HCT116 (cell line): ENCODE measurements around the gene PTPRO. TPM values are rescaled to one million over a fixed set of nuclear protein-coding genes. Genes with fewer than 3 reads are reported as not detected.
A peak's percentile ranks its signal among the peaks of the same experiment; 100 is the strongest.

ENCODE experiments used
- ATAC-seq: fragments of 200-7000 bp; cut with Tn5 transposase; 2 replicates; pipeline ENCODE4 v1.9.1; 2020; ENCODE audit warnings: mild to moderate bottlenecking, moderate library complexity
- BruUV-seq: library from RNA; stranded (reverse); fragments of 400-500 nt; replicated peaks from 2 replicates; lab custom pipeline; 2021; lab: Mats Ljungman, UMichigan
- CTCF ChIA-PET: fragments of 300-600 bp; sonication (Branson Sonifier 250); formaldehyde crosslinking; loops from one replicate; lab custom pipeline; 2021; ENCODE audit warnings: antibody characterized with exemption; lab: Charles Lee
- POLR2A ChIA-PET: fragments of 300-600, 350-600 bp; sonication (Branson Sonifier 250); formaldehyde crosslinking; loops from one replicate; lab custom pipeline; 2021; ENCODE audit warnings: antibody characterized with exemption; lab: Charles Lee
- RAD21 ChIA-PET, 2 experiments: fragments of 300-600 bp; sonication (Branson Sonifier 250); formaldehyde crosslinking; loops; one replicate each; lab custom pipeline; 2023; ENCODE audit warnings: low total read pairs in 2 of 2; ENCODE audit not compliant: uncharacterized antibody in 2 of 2, unreplicated experiment in 2 of 2, low non-redundant PET in 1 of 2; lab: Charles Lee
- DNase-seq: peaks from one replicate; pipeline ENCODE4 v3.0.0-alpha.2; 2010; ENCODE audit warnings: low read depth, low spot score
- H2AFZ ChIP-seq: fragments of 200-600 bp; shearing (Covaris generic), sonication (generic); 2 replicates; pipeline ENCODE4 v1.6.1; 2017; ENCODE audit warnings: low read depth, mixed run types, mixed read lengths, antibody characterized with exemption, low read length; ENCODE audit not compliant: poor library complexity, severe bottlenecking
- H3K27ac ChIP-seq: 2 replicates; pipeline ENCODE4 v1.5.1; 2012; ENCODE audit warnings: low read depth, low read length
- H3K27me3 ChIP-seq: fragments of 200-600 bp; sonication (generic); 2 replicates; pipeline ENCODE4 v1.6.1; 2016; ENCODE audit warnings: mixed run types, low read length, mixed read lengths; ENCODE audit not compliant: insufficient read depth
- H3K36me3 ChIP-seq, 2 experiments: fragments of 200-500 bp in 1 of 2; fragments of 200-600 bp in 1 of 2; sonication (Bioruptor generic) in 1 of 2; sonication (generic) in 1 of 2; 2 replicates each; pipeline versions ENCODE4 v1.5.1 to v1.6.1; 2014 to 2016; ENCODE audit warnings: low read length in 2 of 2, inconsistent platforms in 1 of 2, mixed read lengths in 1 of 2, mixed run types in 1 of 2; ENCODE audit not compliant: insufficient read depth in 2 of 2, control insufficient read depth in 1 of 2
- H3K4me1 ChIP-seq, 2 experiments: fragments of 200-600 bp in 1 of 2; sonication (generic) in 1 of 2; 2 replicates each; pipeline versions ENCODE4 v1.5.1 to v1.6.1; 2012 to 2017; ENCODE audit warnings: low read length in 2 of 2, inconsistent platforms in 1 of 2, mild to moderate bottlenecking in 1 of 2, mixed read lengths in 1 of 2, mixed run types in 1 of 2, moderate library complexity in 1 of 2; ENCODE audit not compliant: insufficient read depth in 2 of 2, control insufficient read depth in 1 of 2
- H3K4me2 ChIP-seq: fragments of 200-600 bp; sonication (generic); 2 replicates; pipeline ENCODE4 v1.6.1; 2017; ENCODE audit warnings: mixed run types, low read length, mixed read lengths
- H3K4me3 ChIP-seq, 2 experiments: fragments of 200-600 bp in 1 of 2; sonication (generic) in 1 of 2; replicated peaks in 1 of 2; 2 replicates each; pipeline ENCODE4 v1.5.1; 2011 to 2016; ENCODE audit warnings: low read length in 2 of 2, control low read depth in 1 of 2, low read depth in 1 of 2, mild to moderate bottlenecking in 1 of 2, mixed read lengths in 1 of 2, mixed run types in 1 of 2
- H3K79me2 ChIP-seq: fragments of 200-600 bp; sonication (generic); 2 replicates; pipeline ENCODE4 v1.6.1; 2017; ENCODE audit warnings: mild to moderate bottlenecking, mixed run types, low read length, moderate library complexity, mixed read lengths; ENCODE audit not compliant: insufficient read depth
- H3K9ac ChIP-seq: fragments of 200-600 bp; sonication (generic); 2 replicates; pipeline ENCODE4 v1.6.1; 2016; ENCODE audit warnings: low read length, mixed read lengths
- H3K9me2 ChIP-seq: fragments of 200-600 bp; sonication (generic), shearing (Covaris generic); 2 replicates; pipeline ENCODE4 v1.6.1; 2017; ENCODE audit warnings: mixed run types, mild to moderate bottlenecking, moderate library complexity; ENCODE audit not compliant: insufficient read depth
- H3K9me3 ChIP-seq, 2 experiments: fragments of 200-500 bp in 1 of 2; fragments of 200-600 bp in 1 of 2; sonication (Bioruptor generic) in 1 of 2; sonication (generic) in 1 of 2; 2 replicates each; pipeline ENCODE4 v1.6.1; 2014 to 2017; ENCODE audit warnings: low read length in 2 of 2, mixed read lengths in 2 of 2, inconsistent platforms in 1 of 2, low read depth in 1 of 2, mild to moderate bottlenecking in 1 of 2, mixed run types in 1 of 2, moderate library complexity in 1 of 2; ENCODE audit not compliant: control insufficient read depth in 1 of 2, insufficient read depth in 1 of 2
- H4K20me1 ChIP-seq: fragments of 200-600 bp; sonication (generic), shearing (Covaris generic); 2 replicates; pipeline ENCODE4 v1.6.1; 2017; ENCODE audit warnings: mixed run types, mild to moderate bottlenecking, moderate library complexity; ENCODE audit not compliant: insufficient read depth
- CBX3 ChIP-seq: IDR thresholded peaks from 2 replicates; pipeline ENCODE4 v1.6.1; 2012; ENCODE audit warnings: low read depth
- ELF1 ChIP-seq: IDR thresholded peaks from 2 replicates; pipeline ENCODE4 v1.6.1; 2012; ENCODE audit warnings: low read depth, borderline replicate concordance
- EZH2 ChIP-seq: fragments of 200-600 bp; sonication (generic); IDR thresholded peaks from 2 replicates; pipeline ENCODE4 v1.6.1; 2017; ENCODE audit warnings: antibody characterized with exemption, mixed run types
- EZH2phosphoT487 ChIP-seq: fragments of 200-600 bp; IDR thresholded peaks from 2 replicates; pipeline ENCODE4 v1.6.1; 2018; ENCODE audit warnings: antibody characterized with exemption, borderline replicate concordance
- FOSL1 ChIP-seq: IDR thresholded peaks from 2 replicates; pipeline ENCODE4 v1.6.1; 2012; ENCODE audit warnings: low read depth
- POLR2AphosphoS5 ChIP-seq: IDR thresholded peaks from 2 replicates; pipeline ENCODE4 v1.6.1; 2011; ENCODE audit warnings: mild to moderate bottlenecking, low read depth, low read length, moderate library complexity
- RAD21 ChIP-seq: IDR thresholded peaks from 2 replicates; pipeline ENCODE4 v1.6.1; 2012; ENCODE audit warnings: low read depth, mild to moderate bottlenecking
- SP1 ChIP-seq: IDR thresholded peaks from 2 replicates; pipeline ENCODE4 v1.6.1; 2012; ENCODE audit warnings: low read depth
- TCF7L2 ChIP-seq: IDR thresholded peaks from 2 replicates; pipeline ENCODE4 v1.7.0; 2011; ENCODE audit warnings: borderline replicate concordance, inconsistent platforms; ENCODE audit not compliant: insufficient read depth, insufficient read length; ENCODE audit errors: extremely low read depth
- YY1 ChIP-seq: IDR thresholded peaks from 2 replicates; pipeline ENCODE4 v1.6.1; 2011; ENCODE audit warnings: low read length, low read depth, moderate library complexity, mild to moderate bottlenecking; ENCODE audit not compliant: insufficient replicate concordance; ENCODE audit errors: extremely low read depth
- ZFX ChIP-seq: fragments of 450-650 bp; IDR thresholded peaks from 2 replicates; pipeline ENCODE4 v1.6.1; 2017
- ZNF274 ChIP-seq: fragments of 200-500 bp; sonication (Bioruptor generic); IDR thresholded peaks from 2 replicates; pipeline ENCODE4 v1.6.1; 2014; ENCODE audit warnings: mild to moderate bottlenecking, low read depth, low read length, inconsistent platforms
- intact Hi-C: fragments of 100-400 bp; cut with micrococcal nuclease; formaldehyde crosslinking; loops from 2 replicates; pipeline ENCODE4 v1.10.0; 2022
- total RNA-seq: library from RNA; stranded (reverse); gene quantifications from one replicate; pipeline ENCODE4 v1.2.1, GENCODE V29; 2021; ENCODE audit not compliant: unreplicated experiment
- TF ChIP-seq, protein P1 (sequence below): IDR thresholded peaks from 2 replicates; pipeline ENCODE4 v1.6.1; 2012
- TF ChIP-seq, protein P2 (sequence below): IDR thresholded peaks from 2 replicates; pipeline ENCODE4 v1.6.1; 2011; ENCODE audit warnings: mild to moderate bottlenecking, low read length, moderate library complexity; ENCODE audit not compliant: insufficient replicate concordance; ENCODE audit errors: extremely low read depth
- TF ChIP-seq, protein P3 (sequence below), 3 experiments: fragments of 200-600 bp in 1 of 3; sonication (generic) in 1 of 3; IDR thresholded peaks in 2 of 3; conservative IDR thresholded peaks in 1 of 3; 2 replicates each; pipeline ENCODE4 v1.5.1; 2012 to 2017; ENCODE audit warnings: low read depth in 2 of 3, low read length in 2 of 3, antibody characterized with exemption in 1 of 3, borderline replicate concordance in 1 of 3, control low read depth in 1 of 3, mild to moderate bottlenecking in 1 of 3, mixed read lengths in 1 of 3, mixed run types in 1 of 3, moderate library complexity in 1 of 3; ENCODE audit not compliant: insufficient read depth in 1 of 3

The PTPRO gene
- total RNA-seq, 1 experiment from 2014 or later = not detected

DNA sequence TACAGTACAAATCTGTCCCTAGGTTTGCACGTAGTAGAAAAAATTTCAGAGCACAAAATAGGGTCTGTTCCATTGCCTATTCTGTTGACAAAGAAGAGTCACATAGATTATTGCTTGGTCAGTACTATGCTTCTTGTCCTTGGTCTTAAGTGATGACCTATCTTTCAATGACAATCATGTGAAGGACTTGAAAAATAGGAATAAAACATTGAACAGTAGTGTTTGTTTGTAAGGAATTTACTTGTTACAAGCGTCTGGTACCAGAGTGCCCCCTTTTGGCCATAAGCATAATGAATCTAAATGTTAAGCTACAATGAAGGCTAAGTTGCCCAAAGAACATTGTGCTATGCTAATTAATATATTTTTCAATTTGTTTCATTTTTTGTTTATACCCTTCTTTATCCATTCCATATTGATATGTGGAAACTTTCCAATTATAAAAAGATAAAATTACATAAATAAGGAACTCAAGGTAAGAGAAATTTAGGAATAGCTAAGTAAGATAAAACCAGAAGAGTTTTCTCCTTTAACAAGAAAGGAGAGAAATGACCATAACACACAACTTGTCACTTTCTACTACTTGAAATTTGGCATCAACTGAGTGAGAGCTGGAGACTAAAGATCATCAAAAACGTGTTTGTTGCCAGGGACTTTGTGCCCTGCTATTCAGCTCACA lies 262.2 kb downstream of the PTPRO start:
- TF ChIP-seq EZH2phosphoT487 (no peak), FOSL1 (no peak), EZH2 (no peak), YY1 (no peak), ZFX (no peak), POLR2AphosphoS5 (no peak), TCF7L2 (no peak), RAD21 (peak; percentile 67), ELF1 (no peak), SP1 (no peak), CBX3 (no peak), ZNF274 (no peak)
- TF ChIP-seq, protein P1, sequence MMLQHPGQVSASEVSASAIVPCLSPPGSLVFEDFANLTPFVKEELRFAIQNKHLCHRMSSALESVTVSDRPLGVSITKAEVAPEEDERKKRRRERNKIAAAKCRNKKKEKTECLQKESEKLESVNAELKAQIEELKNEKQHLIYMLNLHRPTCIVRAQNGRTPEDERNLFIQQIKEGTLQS = no peak
- TF ChIP-seq, protein P2, sequence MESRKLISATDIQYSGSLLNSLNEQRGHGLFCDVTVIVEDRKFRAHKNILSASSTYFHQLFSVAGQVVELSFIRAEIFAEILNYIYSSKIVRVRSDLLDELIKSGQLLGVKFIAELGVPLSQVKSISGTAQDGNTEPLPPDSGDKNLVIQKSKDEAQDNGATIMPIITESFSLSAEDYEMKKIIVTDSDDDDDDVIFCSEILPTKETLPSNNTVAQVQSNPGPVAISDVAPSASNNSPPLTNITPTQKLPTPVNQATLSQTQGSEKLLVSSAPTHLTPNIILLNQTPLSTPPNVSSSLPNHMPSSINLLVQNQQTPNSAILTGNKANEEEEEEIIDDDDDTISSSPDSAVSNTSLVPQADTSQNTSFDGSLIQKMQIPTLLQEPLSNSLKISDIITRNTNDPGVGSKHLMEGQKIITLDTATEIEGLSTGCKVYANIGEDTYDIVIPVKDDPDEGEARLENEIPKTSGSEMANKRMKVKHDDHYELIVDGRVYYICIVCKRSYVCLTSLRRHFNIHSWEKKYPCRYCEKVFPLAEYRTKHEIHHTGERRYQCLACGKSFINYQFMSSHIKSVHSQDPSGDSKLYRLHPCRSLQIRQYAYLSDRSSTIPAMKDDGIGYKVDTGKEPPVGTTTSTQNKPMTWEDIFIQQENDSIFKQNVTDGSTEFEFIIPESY = no peak
- TF ChIP-seq, protein P3, sequence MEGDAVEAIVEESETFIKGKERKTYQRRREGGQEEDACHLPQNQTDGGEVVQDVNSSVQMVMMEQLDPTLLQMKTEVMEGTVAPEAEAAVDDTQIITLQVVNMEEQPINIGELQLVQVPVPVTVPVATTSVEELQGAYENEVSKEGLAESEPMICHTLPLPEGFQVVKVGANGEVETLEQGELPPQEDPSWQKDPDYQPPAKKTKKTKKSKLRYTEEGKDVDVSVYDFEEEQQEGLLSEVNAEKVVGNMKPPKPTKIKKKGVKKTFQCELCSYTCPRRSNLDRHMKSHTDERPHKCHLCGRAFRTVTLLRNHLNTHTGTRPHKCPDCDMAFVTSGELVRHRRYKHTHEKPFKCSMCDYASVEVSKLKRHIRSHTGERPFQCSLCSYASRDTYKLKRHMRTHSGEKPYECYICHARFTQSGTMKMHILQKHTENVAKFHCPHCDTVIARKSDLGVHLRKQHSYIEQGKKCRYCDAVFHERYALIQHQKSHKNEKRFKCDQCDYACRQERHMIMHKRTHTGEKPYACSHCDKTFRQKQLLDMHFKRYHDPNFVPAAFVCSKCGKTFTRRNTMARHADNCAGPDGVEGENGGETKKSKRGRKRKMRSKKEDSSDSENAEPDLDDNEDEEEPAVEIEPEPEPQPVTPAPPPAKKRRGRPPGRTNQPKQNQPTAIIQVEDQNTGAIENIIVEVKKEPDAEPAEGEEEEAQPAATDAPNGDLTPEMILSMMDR (IDR thresholded peaks at IDR 0.05 in 2 of 3, conservative IDR thresholded peaks at IDR 0.05 in 1 of 3; ENCODE audit: borderline replicate concordance in 1 of 3, insufficient read depth in 1 of 3, low read depth in 2 of 3, low read length in 2 of 3) = peak; percentile 55 to 75 (median 61); a peak in 5 of 6 replicates
- TF ChIP-seq, all 23 proteins: peak for 2
- no TSS peak for BruUV-seq
- no peak overlapping the region for H3K9ac ChIP-seq
- H3K27me3 ChIP-seq = no peaks in the 10 kb centered on the region
- H3K9me3 ChIP-seq = no peaks in the 10 kb centered on the region
- no peak overlapping the region for H3K4me2 ChIP-seq
- ATAC-seq = 0 out of 2 replicates have a peak, but pooled peaks have one; percentile 62
- DNase-seq = peak; percentile 43
- POLR2A ChIA-PET = no interaction called here
- intact Hi-C loops = loop anchor here (1.0 to 10.0 kb wide), 2 partner anchors 52 to 310 kb away; no protein-coding TSS in a partner anchor
- no peak overlapping the region for H3K27ac ChIP-seq
- no peak overlapping the region for H3K4me3 ChIP-seq
- H3K36me3 ChIP-seq = no peaks in the 10 kb centered on the region
- no peaks in the 10 kb centered on the region for H4K20me1 ChIP-seq
- no peaks in the 10 kb centered on the region for H3K79me2 ChIP-seq
- no peaks in the 10 kb centered on the region for H3K4me1 ChIP-seq
- no peak overlapping the region for H2AFZ ChIP-seq
- CTCF ChIA-PET = interaction anchor here (0.6 to 5.0 kb wide), 36 partner anchors 9 to 326 kb away, joined by 3 to 104 read pairs (median 4); partner anchors contain the start of gene DERA
- no peaks in the 10 kb centered on the region for H3K9me2 ChIP-seq
- RAD21 ChIA-PET = interaction anchor here (0.8 to 1.0 kb wide), 5 partner anchors 52 to 272 kb away, joined by 3 to 6 read pairs (median 5); no protein-coding TSS in a partner anchor
